Limb (tissue), 2 donors: ENCODE data around the gene SPAG7.
"Not testable (repeated sequence)": the region's sequence is repeated elsewhere in the genome, so short reads cannot be mapped to it uniquely, and the experiment has no call there.

Experiments used
- DNase-seq, 2 donors: peaks; one replicate each; pipeline ENCODE4 v3.0.0-alpha.2; 2016; ENCODE audit errors: extremely low spot score in 2 of 2

SPAG7 gene

GRCh38 chr17:4938069-4938491, 29.5 kb downstream of the SPAG7 start:
- no peak for DNase-seq

GRCh38 chr17:4937553-4937952, 30.1 kb downstream of the SPAG7 start:
- no peak for DNase-seq

- no peak for DNase-seq
These were observed 31.2 kb downstream of the SPAG7 start for GRCh38 chr17:4936436-4936835.

- no peak for DNase-seq
These were observed 32.0 kb downstream of the SPAG7 start for GRCh38 chr17:4935650-4936049.

GRCh38 chr17:4934173-4934979, 33.2 kb downstream of the SPAG7 start:
- no peak for DNase-seq

- no peak for DNase-seq
These were observed 34.0 kb downstream of the SPAG7 start for GRCh38 chr17:4933646-4934045.

- no peak for DNase-seq
These were observed 34.9 kb downstream of the SPAG7 start for GRCh38 chr17:4932756-4933155.

GRCh38 chr17:4931963-4932362, 35.7 kb downstream of the SPAG7 start, which contains the start of gene GP1BA:
Gene GP1BA (plus strand): TSS chr17:4932277. CDS start chr17:4932605, 328 bp downstream.
- no peak for DNase-seq

- DNase-seq = no peak
These were observed 38.7 kb downstream of the SPAG7 start for GRCh38 chr17:4928881-4929280.

- DNase-seq = not testable (repeated sequence)
These were observed 40.9 kb downstream of the SPAG7 start for GRCh38 chr17:4926577-4927335.

GRCh38 chr17:4921320-4921719, 46.3 kb downstream of the SPAG7 start:
- no peak for DNase-seq

GRCh38 chr17:4920351-4921048, 47.1 kb downstream of the SPAG7 start:
- DNase-seq = no peak

- DNase-seq = no peak
These were observed 48.0 kb downstream of the SPAG7 start for GRCh38 chr17:4919511-4920047.

- DNase-seq = not testable (repeated sequence)
These were observed 53.1 kb downstream of the SPAG7 start for GRCh38 chr17:4914551-4914950.

GRCh38 chr17:4913994-4914393, 53.6 kb downstream of the SPAG7 start:
- DNase-seq = no peak
